KMS-11 (cell line): ENCODE data around the gene GINS3.

Experiments used
- H2AFZ ChIP-seq: fragments of 200-600 bp; sonication (generic); 2 replicates; pipeline ENCODE4 v1.6.1; 2016; ENCODE audit warnings: antibody characterized with exemption, mixed run types, low read depth
- H3K27ac ChIP-seq: fragments of 200-600 bp; sonication (generic); 2 replicates; pipeline ENCODE4 v1.6.1; 2016; ENCODE audit warnings: mild to moderate bottlenecking, mixed run types
- H3K27me3 ChIP-seq: fragments of 200-600 bp; sonication (generic); 2 replicates; pipeline ENCODE4 v1.6.1; 2017; ENCODE audit warnings: mild to moderate bottlenecking, low read depth, mixed run types, moderate library complexity; ENCODE audit not compliant: insufficient read depth
- H3K36me3 ChIP-seq: fragments of 200-600 bp; sonication (generic); 2 replicates; pipeline ENCODE4 v1.6.1; 2017; ENCODE audit warnings: mild to moderate bottlenecking, mixed run types; ENCODE audit not compliant: insufficient read depth
- H3K4me1 ChIP-seq: fragments of 200-600 bp; sonication (generic); 2 replicates; pipeline ENCODE4 v1.6.1; 2016; ENCODE audit warnings: mild to moderate bottlenecking, low read depth, mixed run types; ENCODE audit not compliant: poor library complexity, severe bottlenecking
- H3K4me2 ChIP-seq: fragments of 200-600 bp; sonication (generic); 2 replicates; pipeline ENCODE4 v1.7.0; 2016; ENCODE audit warnings: mild to moderate bottlenecking, mixed run types
- H3K4me3 ChIP-seq: fragments of 200-600 bp; sonication (generic); IDR thresholded peaks from 2 replicates; pipeline ENCODE4 v1.6.1; 2017; ENCODE audit warnings: low read depth, low read length, mixed read lengths; ENCODE audit not compliant: insufficient read depth
- H3K79me2 ChIP-seq: fragments of 200-600 bp; sonication (generic); 2 replicates; pipeline ENCODE4 v1.6.1; 2016; ENCODE audit warnings: low read depth, mixed run types; ENCODE audit not compliant: insufficient read depth
- H3K9ac ChIP-seq: fragments of 200-600 bp; sonication (generic); 2 replicates; pipeline ENCODE4 v1.6.1; 2016; ENCODE audit warnings: mild to moderate bottlenecking, mixed run types
- H4K20me1 ChIP-seq: fragments of 200-600 bp; sonication (generic); 2 replicates; pipeline ENCODE4 v1.6.1; 2016; ENCODE audit warnings: mild to moderate bottlenecking, mixed run types; ENCODE audit not compliant: insufficient read depth
- CTCF ChIP-seq: fragments of 200-600 bp; sonication (generic); conservative IDR thresholded peaks from 2 replicates; pipeline ENCODE4 v1.6.1; 2017; ENCODE audit warnings: low read depth, mild to moderate bottlenecking, antibody characterized with exemption, low read length, moderate library complexity, mixed read lengths

GINS3 gene

GRCh38 chr16:58381661-58382060 is 10.6 kb upstream of the GINS3 start:
- no peaks in the 10 kb centered on the region for H3K36me3 ChIP-seq
- no peak for TF ChIP-seq CTCF
- no peaks in the 10 kb centered on the region for H4K20me1 ChIP-seq

GRCh38 chr16:58384437-58385055 is 7.7 kb upstream of the GINS3 start:
- H3K4me1 ChIP-seq: no peaks in the 10 kb centered on the region
- no peak overlapping the region for H3K9ac ChIP-seq
- no peaks in the 10 kb centered on the region for H3K36me3 ChIP-seq
- no peak overlapping the region for H3K27ac ChIP-seq
- H3K4me2 ChIP-seq: no peak overlapping the region
- no peak overlapping the region for H3K4me3 ChIP-seq
- no peak for TF ChIP-seq CTCF
- no peak overlapping the region for H2AFZ ChIP-seq
- no peaks in the 10 kb centered on the region for H4K20me1 ChIP-seq
- no peaks in the 10 kb centered on the region for H3K79me2 ChIP-seq
- no peaks in the 10 kb centered on the region for H3K27me3 ChIP-seq

More at GRCh38 chr16:58381661-58382060, 10.6 kb upstream of the GINS3 start:
- no peak overlapping the region for H3K4me3 ChIP-seq
- no peak overlapping the region for H3K9ac ChIP-seq
- no peak overlapping the region for H3K27ac ChIP-seq
- H3K4me2 ChIP-seq: no peak overlapping the region
- H3K4me1 ChIP-seq: no peaks in the 10 kb centered on the region
- no peaks in the 10 kb centered on the region for H3K79me2 ChIP-seq
- no peaks in the 10 kb centered on the region for H3K27me3 ChIP-seq
- no peak overlapping the region for H2AFZ ChIP-seq

DNA sequence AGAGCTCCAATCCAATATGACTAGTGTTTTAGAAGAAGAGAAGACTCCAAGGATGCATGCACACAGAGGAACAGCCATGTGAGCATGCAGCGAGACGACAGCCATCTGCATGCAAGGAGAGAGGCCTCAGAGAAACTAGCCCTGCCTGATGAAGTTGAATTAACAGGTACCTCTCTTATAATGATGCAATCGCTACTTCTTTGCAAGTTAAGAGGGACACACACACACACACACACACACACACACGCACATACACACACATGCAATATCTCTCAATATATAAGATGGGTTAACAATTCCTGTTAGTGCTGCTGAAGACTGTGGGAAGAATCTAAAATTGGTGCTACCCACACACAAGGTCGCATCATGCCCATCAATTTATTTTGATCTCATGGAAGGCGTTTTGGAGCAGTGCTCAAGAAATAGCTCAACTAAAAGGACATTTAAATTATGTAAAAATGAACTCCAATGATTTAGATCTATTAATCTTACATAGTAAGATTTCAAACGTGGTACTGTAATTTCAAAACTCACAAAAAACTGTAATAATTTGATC is 7.0 kb upstream of the GINS3 start:
- Histone ChIP-seq H3K4me1 (no peaks in the 10 kb centered on the region), H3K4me3 (no peak overlapping the region), H3K27ac (no peak overlapping the region), H4K20me1 (no peaks in the 10 kb centered on the region), H3K4me2 (no peak overlapping the region), H2AFZ (no peak overlapping the region), H3K27me3 (no peaks in the 10 kb centered on the region), H3K36me3 (no peaks in the 10 kb centered on the region), H3K9ac (no peak overlapping the region), H3K79me2 (no peaks in the 10 kb centered on the region)
- TF ChIP-seq CTCF: no peak

- no peak overlapping the region for H3K27ac ChIP-seq
- no peak for TF ChIP-seq CTCF
- no peak overlapping the region for H3K4me3 ChIP-seq
- H4K20me1 ChIP-seq: no peaks in the 10 kb centered on the region
- H2AFZ ChIP-seq: no peak overlapping the region
- peaks cover 16% of the 10 kb centered on the region; the same call in 1 of the 2 replicates for H3K79me2 ChIP-seq
- no peak overlapping the region for H3K9ac ChIP-seq
- no peak overlapping the region for H3K4me2 ChIP-seq
- peaks cover 6% of the 10 kb centered on the region for H3K4me1 ChIP-seq
- H3K27me3 ChIP-seq: no peaks in the 10 kb centered on the region
- no peaks in the 10 kb centered on the region for H3K36me3 ChIP-seq
Observed at GRCh38 chr16:58389724-58390123, 2.5 kb upstream of the GINS3 start.
